KG1 (cell line): ENCODE results near the gene BCL2.

ENCODE experiments used
- DNase-seq: peaks from one replicate; lab custom pipeline; 2025; lab: John Stamatoyannopoulos, UW

Gene BCL2

GRCh38 chr18:63286926-63287325 lies 32.6 kb downstream of the BCL2 start:
- DNase-seq = no peak

- DNase-seq = no peak
Observed at GRCh38 chr18:63284827-63285733, 34.5 kb downstream of the BCL2 start.

GRCh38 chr18:63284173-63284799 lies 35.3 kb downstream of the BCL2 start:
- no peak for DNase-seq

- DNase-seq = no peak
Observed at GRCh38 chr18:63283305-63284094, 36.1 kb downstream of the BCL2 start.

- DNase-seq = no peak
Observed at GRCh38 chr18:63282793-63283192, 36.8 kb downstream of the BCL2 start.

GRCh38 chr18:63273222-63273927 lies 46.2 kb downstream of the BCL2 start:
- no peak for DNase-seq

GRCh38 chr18:63272638-63273037 lies 46.9 kb downstream of the BCL2 start:
- no peak for DNase-seq

GRCh38 chr18:63271881-63272299 lies 47.7 kb downstream of the BCL2 start:
- no peak for DNase-seq

- no peak for DNase-seq
Observed at GRCh38 chr18:63271148-63271547, 48.4 kb downstream of the BCL2 start.

GRCh38 chr18:63267975-63268721 lies 51.4 kb downstream of the BCL2 start:
- no peak for DNase-seq

GRCh38 chr18:63266888-63267790 lies 52.4 kb downstream of the BCL2 start:
- no peak for DNase-seq

GRCh38 chr18:63265326-63265725 lies 54.2 kb downstream of the BCL2 start:
- no peak for DNase-seq

GRCh38 chr18:63264871-63265270 lies 54.7 kb downstream of the BCL2 start:
- no peak for DNase-seq

- DNase-seq = no peak
Observed at GRCh38 chr18:63263444-63263843, 56.1 kb downstream of the BCL2 start.

- no peak for DNase-seq
Observed at GRCh38 chr18:63262369-63263335, 56.9 kb downstream of the BCL2 start.

GRCh38 chr18:63261029-63261428 lies 58.5 kb downstream of the BCL2 start:
- no peak for DNase-seq

GRCh38 chr18:63260380-63260754 lies 59.2 kb downstream of the BCL2 start:
- DNase-seq = no peak

GRCh38 chr18:63259567-63260379 lies 59.8 kb downstream of the BCL2 start:
- DNase-seq = no peak
